Stimulated activated naive CD4-positive, alpha-beta T cell (primary cell): Measurements from ENCODE around the gene LPAR6.

Source experiments
- DNase-seq, 6 experiments: peaks; one replicate each; lab custom pipeline; 2025; lab: John Stamatoyannopoulos, UW

LPAR6 gene

GRCh38 chr13:48369988-48370387 lies 42.9 kb downstream of the LPAR6 start:
- DNase-seq = no peak
